Measurements from ENCODE around the gene GRIK4.

The GRIK4 gene

DNA sequence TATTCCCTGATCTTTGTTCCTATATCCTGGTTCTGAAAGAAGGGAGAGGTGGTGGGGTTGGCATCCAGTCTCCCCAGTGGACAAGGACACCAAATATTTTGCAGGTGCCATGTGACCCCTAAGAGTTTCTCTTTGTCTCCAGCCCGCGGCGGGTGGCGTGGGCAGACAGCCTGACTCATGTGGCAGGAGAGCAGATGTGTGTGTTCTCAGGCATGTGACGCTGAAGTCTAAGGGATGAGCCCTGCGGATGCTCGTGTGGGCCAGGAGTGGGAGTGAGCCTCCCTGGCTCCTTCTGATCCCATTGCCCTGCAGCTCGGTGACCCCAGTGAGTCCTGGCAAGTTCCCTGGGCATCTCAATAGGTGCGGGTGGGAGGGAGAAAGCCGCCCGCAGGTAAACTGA lies 417.5 kb downstream of the GRIK4 start:
- H4K20me1 ChIP-seq (ENCODE audit: insufficient read depth, low read length) = no peaks in the 10 kb centered on the region
- H3K9me2 ChIP-seq (ENCODE audit: low read depth, low read length) = no peaks in the 10 kb centered on the region
- TF ChIP-seq, protein P1, sequence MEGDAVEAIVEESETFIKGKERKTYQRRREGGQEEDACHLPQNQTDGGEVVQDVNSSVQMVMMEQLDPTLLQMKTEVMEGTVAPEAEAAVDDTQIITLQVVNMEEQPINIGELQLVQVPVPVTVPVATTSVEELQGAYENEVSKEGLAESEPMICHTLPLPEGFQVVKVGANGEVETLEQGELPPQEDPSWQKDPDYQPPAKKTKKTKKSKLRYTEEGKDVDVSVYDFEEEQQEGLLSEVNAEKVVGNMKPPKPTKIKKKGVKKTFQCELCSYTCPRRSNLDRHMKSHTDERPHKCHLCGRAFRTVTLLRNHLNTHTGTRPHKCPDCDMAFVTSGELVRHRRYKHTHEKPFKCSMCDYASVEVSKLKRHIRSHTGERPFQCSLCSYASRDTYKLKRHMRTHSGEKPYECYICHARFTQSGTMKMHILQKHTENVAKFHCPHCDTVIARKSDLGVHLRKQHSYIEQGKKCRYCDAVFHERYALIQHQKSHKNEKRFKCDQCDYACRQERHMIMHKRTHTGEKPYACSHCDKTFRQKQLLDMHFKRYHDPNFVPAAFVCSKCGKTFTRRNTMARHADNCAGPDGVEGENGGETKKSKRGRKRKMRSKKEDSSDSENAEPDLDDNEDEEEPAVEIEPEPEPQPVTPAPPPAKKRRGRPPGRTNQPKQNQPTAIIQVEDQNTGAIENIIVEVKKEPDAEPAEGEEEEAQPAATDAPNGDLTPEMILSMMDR (IDR thresholded peaks at IDR 0.05; ENCODE audit: low read length) = no peak
- no peak overlapping the region for H3K4me2 ChIP-seq (ENCODE audit: low read length)
- H3F3A ChIP-seq (ENCODE audit: insufficient read depth, low read length) = no peaks in the 10 kb centered on the region
- H3K9me3 ChIP-seq (ENCODE audit: low read length) = no peaks in the 10 kb centered on the region
- peaks cover 7% of the 10 kb centered on the region for H3K4me1 ChIP-seq (ENCODE audit: insufficient read depth, low read length, severe bottlenecking)
- H3K4me3 ChIP-seq (ENCODE audit: low read depth, low read length, poor library complexity, severe bottlenecking) = no peak overlapping the region
- no peaks in the 10 kb centered on the region for H3K27me3 ChIP-seq (ENCODE audit: insufficient read depth, low read length)
- H3K9ac ChIP-seq (ENCODE audit: low read length) = no peak overlapping the region
- no peaks in the 10 kb centered on the region for H3K79me2 ChIP-seq (ENCODE audit: insufficient read depth, low read length)
- H2AFZ ChIP-seq (ENCODE audit: low read length) = no peak overlapping the region
- no peaks in the 10 kb centered on the region for H3K36me3 ChIP-seq (ENCODE audit: insufficient read depth, low read length)
- H3K27ac ChIP-seq (ENCODE audit: low read depth, low read length, poor library complexity, severe bottlenecking) = no peak overlapping the region

DNA sequence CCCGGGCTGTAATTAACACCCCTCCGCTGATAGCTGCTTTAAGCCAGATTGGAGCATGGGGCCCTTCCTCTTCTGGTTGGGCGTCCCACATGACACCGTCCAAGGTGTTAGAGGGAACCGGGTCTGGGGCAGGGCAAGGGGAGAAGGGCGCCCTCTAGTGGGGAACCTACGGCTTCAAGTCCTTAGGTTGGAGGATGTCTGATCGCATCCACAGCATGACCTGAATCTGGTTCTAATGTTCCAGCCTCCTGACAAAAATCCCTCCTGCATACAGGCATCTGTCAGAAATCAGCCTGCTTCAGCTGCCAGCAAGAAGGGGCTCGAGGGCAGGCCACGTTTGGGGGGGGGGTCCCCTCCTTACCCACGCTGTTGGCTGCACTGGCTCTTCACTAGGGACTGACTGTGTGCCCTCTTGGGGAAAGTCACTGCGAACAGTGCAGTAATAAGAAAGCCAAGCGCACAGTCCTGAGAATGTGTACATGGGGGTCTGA lies 418.2 kb downstream of the GRIK4 start:
- H3K36me3 ChIP-seq (ENCODE audit: insufficient read depth, low read length) = no peaks in the 10 kb centered on the region
- H3K4me2 ChIP-seq (ENCODE audit: low read length) = no peak overlapping the region
- no peaks in the 10 kb centered on the region for H4K20me1 ChIP-seq (ENCODE audit: insufficient read depth, low read length)
- no peak overlapping the region for H2AFZ ChIP-seq (ENCODE audit: low read length)
- H3K4me1 ChIP-seq (ENCODE audit: insufficient read depth, low read length, severe bottlenecking) = peaks cover 7% of the 10 kb centered on the region
- H3K27me3 ChIP-seq (ENCODE audit: insufficient read depth, low read length) = no peaks in the 10 kb centered on the region
- TF ChIP-seq, protein P1 (IDR thresholded peaks at IDR 0.05; ENCODE audit: low read length) = peak; percentile 65
- TF ChIP-seq EZH2 (IDR thresholded peaks at IDR 0.05; ENCODE audit: borderline replicate concordance, low read length) = no peak
- H3K79me2 ChIP-seq (ENCODE audit: insufficient read depth, low read length) = no peaks in the 10 kb centered on the region
- H3K27ac ChIP-seq (ENCODE audit: low read depth, low read length, poor library complexity, severe bottlenecking) = no peak overlapping the region
- no peaks in the 10 kb centered on the region for H3K9me3 ChIP-seq (ENCODE audit: low read length)
- no peak overlapping the region for H3K4me3 ChIP-seq (ENCODE audit: low read depth, low read length, poor library complexity, severe bottlenecking)
- no peaks in the 10 kb centered on the region for H3F3A ChIP-seq (ENCODE audit: insufficient read depth, low read length)
- no peak overlapping the region for H3K9ac ChIP-seq (ENCODE audit: low read length)
- H3K9me2 ChIP-seq (ENCODE audit: low read depth, low read length) = no peaks in the 10 kb centered on the region

DNA sequence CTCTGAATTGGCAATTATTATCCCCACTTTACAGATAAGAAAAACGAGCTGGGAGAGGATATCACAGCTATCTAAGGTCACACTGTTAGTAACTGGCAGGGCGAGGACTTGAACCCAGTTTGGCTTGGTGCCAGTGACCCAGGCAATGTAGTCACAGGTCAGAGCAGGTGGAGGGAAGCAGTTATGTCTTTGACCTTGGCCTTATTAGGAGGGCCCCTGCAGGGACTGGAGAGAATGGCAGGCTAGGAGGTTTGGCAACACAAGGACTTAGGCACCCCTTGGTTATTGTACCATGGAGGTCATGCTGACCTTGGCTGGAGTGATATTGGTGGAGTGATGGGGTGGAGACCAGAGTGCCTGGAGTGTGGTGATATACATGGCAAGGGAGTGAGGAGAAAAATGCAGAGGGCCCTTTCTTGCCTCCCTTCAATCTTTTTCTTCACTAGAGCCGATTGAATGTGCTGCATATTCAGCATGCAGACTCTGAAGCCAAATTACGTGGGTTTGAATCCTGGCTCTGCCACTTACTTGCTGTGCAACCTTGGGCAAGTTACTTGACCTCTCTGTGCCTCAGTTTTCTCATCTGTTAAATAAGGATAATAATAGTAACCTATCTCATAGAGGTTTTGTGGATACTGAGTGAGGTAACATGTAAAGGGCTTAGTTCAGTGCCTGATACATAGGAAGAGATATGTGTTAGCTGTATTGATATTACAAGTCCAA lies 419.7 kb downstream of the GRIK4 start:
- Histone ChIP-seq H3K36me3 (ENCODE audit: insufficient read depth, low read length) (no peaks in the 10 kb centered on the region), H3K4me1 (ENCODE audit: insufficient read depth, low read length, severe bottlenecking) (peaks cover 6% of the 10 kb centered on the region), H3K4me3 (ENCODE audit: low read depth, low read length, poor library complexity, severe bottlenecking) (no peak overlapping the region), H3K9me3 (ENCODE audit: low read length) (no peaks in the 10 kb centered on the region), H4K20me1 (ENCODE audit: insufficient read depth, low read length) (no peaks in the 10 kb centered on the region), H3F3A (ENCODE audit: insufficient read depth, low read length) (no peaks in the 10 kb centered on the region), H2AFZ (ENCODE audit: low read length) (no peak overlapping the region), H3K27ac (ENCODE audit: low read depth, low read length, poor library complexity, severe bottlenecking) (no peak overlapping the region), H3K27me3 (ENCODE audit: insufficient read depth, low read length) (no peaks in the 10 kb centered on the region), H3K9ac (ENCODE audit: low read length) (no peak overlapping the region), H3K9me2 (ENCODE audit: low read depth, low read length) (no peaks in the 10 kb centered on the region), H3K4me2 (ENCODE audit: low read length) (no peak overlapping the region), H3K79me2 (ENCODE audit: insufficient read depth, low read length) (no peaks in the 10 kb centered on the region)
- TF ChIP-seq, protein P1 (IDR thresholded peaks at IDR 0.05; ENCODE audit: low read length) = no peak
- TF ChIP-seq EZH2 (IDR thresholded peaks at IDR 0.05; ENCODE audit: borderline replicate concordance, low read length) = no peak

All from OCI-LY1 (cell line).